NT2/D1 (cell line): ENCODE measurements around the gene MDM2.
"Not testable (repeated sequence)": the region's sequence is repeated elsewhere in the genome, so short reads cannot be mapped to it uniquely, and the experiment has no call there.

ENCODE experiments used
- SUZ12 ChIP-seq: IDR thresholded peaks from 2 replicates; pipeline ENCODE4 v1.6.1; 2011; ENCODE audit not compliant: insufficient read length, insufficient read depth; ENCODE audit errors: extremely low read depth
- YY1 ChIP-seq: IDR thresholded peaks from 2 replicates; pipeline ENCODE4 v1.6.1; 2011; ENCODE audit not compliant: insufficient read length, insufficient read depth
- ZNF274 ChIP-seq: IDR thresholded peaks from 2 replicates; pipeline ENCODE4 v1.6.1; 2011; ENCODE audit warnings: mild to moderate bottlenecking, low read depth, low read length

DNA sequence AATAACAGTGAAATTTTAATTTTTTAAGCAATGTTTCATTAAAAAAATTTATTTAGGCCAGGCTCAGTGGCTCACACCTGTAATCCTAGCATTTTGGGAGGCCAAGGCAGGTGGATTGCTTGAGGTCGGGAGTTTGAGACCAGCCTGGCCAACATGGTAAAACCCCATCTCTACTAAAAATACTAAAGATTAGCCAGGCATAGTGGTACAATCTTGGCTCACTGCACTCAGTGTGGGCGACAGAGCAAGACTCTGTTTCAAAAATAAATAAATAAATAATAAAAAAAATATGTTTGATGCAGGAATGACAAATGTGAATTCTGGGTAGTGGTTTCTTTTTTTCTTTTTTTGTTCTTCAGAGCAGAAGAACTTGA, 5.6 kb upstream of the MDM2 start:
- not testable (repeated sequence) for TF ChIP-seq YY1, SUZ12, ZNF274
